NOMO-1 treated with DMSO at 0.1 percent for 48 hours (cell line): ENCODE results near the gene GSDME.

ENCODE experiments used
- DNase-seq: peaks from one replicate; lab custom pipeline; 2025; ENCODE audit not compliant: unreplicated experiment; lab: John Stamatoyannopoulos, UW

The GSDME gene

GRCh38 chr7:24773646-24774045 is 16.4 kb upstream of the GSDME start:
- DNase-seq: no peak

GRCh38 chr7:24769851-24770250 is 12.6 kb upstream of the GSDME start:
- no peak for DNase-seq

- no peak for DNase-seq
Measured at GRCh38 chr7:24769014-24769830, 12.0 kb upstream of the GSDME start.

- no peak for DNase-seq
Measured at GRCh38 chr7:24767878-24768569, 10.8 kb upstream of the GSDME start.

GRCh38 chr7:24764972-24765744 is 7.9 kb upstream of the GSDME start:
- no peak for DNase-seq

GRCh38 chr7:24764011-24764410 is 6.7 kb upstream of the GSDME start:
- DNase-seq: no peak

GRCh38 chr7:24763303-24763901 is 6.1 kb upstream of the GSDME start:
- DNase-seq: no peak

GRCh38 chr7:24762771-24763170 is 5.5 kb upstream of the GSDME start:
- DNase-seq: no peak

GRCh38 chr7:24760968-24761367 is 3.7 kb upstream of the GSDME start:
- DNase-seq: no peak

- no peak for DNase-seq
Measured at GRCh38 chr7:24756545-24757352, 515 bp downstream of the GSDME start.

GRCh38 chr7:24755541-24756407 is 1.5 kb downstream of the GSDME start:
- DNase-seq: peak; percentile 79

GRCh38 chr7:24754906-24755506 is 2.3 kb downstream of the GSDME start:
- peak; percentile 12 for DNase-seq

GRCh38 chr7:24752073-24752800 is 5.0 kb downstream of the GSDME start:
- no peak for DNase-seq

GRCh38 chr7:24751484-24751883 is 5.8 kb downstream of the GSDME start:
- no peak for DNase-seq

- no peak for DNase-seq
Measured at GRCh38 chr7:24750441-24751055, 6.7 kb downstream of the GSDME start.

GRCh38 chr7:24748521-24748920 is 8.7 kb downstream of the GSDME start:
- no peak for DNase-seq

- DNase-seq: no peak
Measured at GRCh38 chr7:24745355-24745754, 11.9 kb downstream of the GSDME start.

GRCh38 chr7:24743471-24743870 is 13.8 kb downstream of the GSDME start:
- no peak for DNase-seq
